SK-N-SH treated with all-trans-retinoic acid at 6 μM for 48 hours (cell line): ENCODE measurements around the gene TEX101.

Experiments used
- ATAC-seq: fragments of 200-7000 bp; cut with Tn5 transposase; 3 replicates; pipeline ENCODE4 v1.9.1; 2020; ENCODE audit warnings: mild to moderate bottlenecking, moderate library complexity
- ARNTL ChIP-seq: fragments of 450-650 bp; formaldehyde crosslinking; IDR thresholded peaks from 2 replicates; pipeline ENCODE4 v1.5.0; 2020; ENCODE audit warnings: low read depth, mild to moderate bottlenecking, moderate library complexity, borderline replicate concordance
- BACH2 ChIP-seq: fragments of 250-450 bp; sonication (Bioruptor Pico); IDR thresholded peaks from 2 replicates; pipeline ENCODE4 v1.9.0; 2021; ENCODE audit warnings: mild to moderate bottlenecking, borderline replicate concordance
- ESRRG ChIP-seq: fragments of 250-450 bp; sonication (Bioruptor Pico); IDR thresholded peaks from 2 replicates; pipeline ENCODE4 v1.6.1; 2021; ENCODE audit warnings: mild to moderate bottlenecking
- GLIS3 ChIP-seq: fragments of 250-450 bp; sonication (Bioruptor Pico); IDR thresholded peaks from 2 replicates; pipeline ENCODE4 v1.5.0; 2020; ENCODE audit warnings: mild to moderate bottlenecking, moderate library complexity
- ISL1 ChIP-seq: fragments of 250-450 bp; sonication (Bioruptor Pico); IDR thresholded peaks from 2 replicates; pipeline ENCODE4 v2.1.2; 2022; ENCODE audit warnings: mild to moderate bottlenecking, moderate library complexity
- OSR1 ChIP-seq: fragments of 250-450 bp; sonication (Bioruptor Pico); IDR thresholded peaks from 2 replicates; pipeline ENCODE4 v1.8.0; 2022; ENCODE audit warnings: moderate library complexity, mild to moderate bottlenecking, inconsistent platforms
- PPARA ChIP-seq: fragments of 250-450 bp; sonication (Bioruptor Pico); IDR thresholded peaks from 2 replicates; pipeline ENCODE4 v1.5.0; 2020; ENCODE audit warnings: mild to moderate bottlenecking, borderline replicate concordance
- RARB ChIP-seq: fragments of 250-450 bp; sonication (Bioruptor Pico); IDR thresholded peaks from 2 replicates; pipeline ENCODE4 v1.8.0; 2021; ENCODE audit warnings: mild to moderate bottlenecking, moderate library complexity
- SNAI2 ChIP-seq: fragments of 250-450 bp; sonication (Bioruptor Pico); IDR thresholded peaks from 2 replicates; pipeline ENCODE4 v1.5.0; 2020; ENCODE audit warnings: mild to moderate bottlenecking, moderate library complexity
- TCF4 ChIP-seq: fragments of 250-450 bp; sonication (Bioruptor Pico); IDR thresholded peaks from 2 replicates; pipeline ENCODE4 v1.8.0; 2021; ENCODE audit warnings: mild to moderate bottlenecking, moderate library complexity, borderline replicate concordance
- TOX ChIP-seq: fragments of 250-450 bp; sonication (Bioruptor Pico); IDR thresholded peaks from 2 replicates; pipeline ENCODE4 v1.8.0; 2021; ENCODE audit warnings: mild to moderate bottlenecking, moderate library complexity, borderline replicate concordance
- ZC3H10 ChIP-seq: fragments of 250-450 bp; sonication (Bioruptor Pico); IDR thresholded peaks from 2 replicates; pipeline ENCODE4 v1.5.1; 2021; ENCODE audit warnings: mild to moderate bottlenecking, moderate library complexity
- ZFP30 ChIP-seq: fragments of 450-650 bp; formaldehyde crosslinking; IDR thresholded peaks from 2 replicates; pipeline ENCODE4 v1.5.0; 2022; ENCODE audit warnings: mild to moderate bottlenecking, moderate library complexity
- ZNF565 ChIP-seq: fragments of 450-650 bp; formaldehyde crosslinking; conservative IDR thresholded peaks from 2 replicates; pipeline ENCODE4 v1.5.0; 2020; ENCODE audit warnings: low read depth, mild to moderate bottlenecking, moderate library complexity
- ZNF70 ChIP-seq: fragments of 450-650 bp; formaldehyde crosslinking; IDR thresholded peaks from 2 replicates; pipeline ENCODE4 v1.5.0; 2020; ENCODE audit warnings: mild to moderate bottlenecking, moderate library complexity
- ZNF8 ChIP-seq: fragments of 450-650 bp; formaldehyde crosslinking; IDR thresholded peaks from 2 replicates; pipeline ENCODE4 v1.5.0; 2020; ENCODE audit warnings: mild to moderate bottlenecking, moderate library complexity
- TF ChIP-seq, protein P1 (sequence below): fragments of 250-450 bp; sonication (Bioruptor Pico); IDR thresholded peaks from 2 replicates; pipeline ENCODE4 v1.5.1; 2020; ENCODE audit warnings: low read depth, mild to moderate bottlenecking, moderate library complexity
- TF ChIP-seq, protein P2 (sequence below): fragments of 250-450 bp; sonication (Bioruptor Pico); IDR thresholded peaks from 2 replicates; pipeline ENCODE4 v1.5.0; 2020; ENCODE audit warnings: mild to moderate bottlenecking, moderate library complexity
- TF ChIP-seq, protein P3 (sequence below): fragments of 250-450 bp; sonication (Bioruptor Pico); IDR thresholded peaks from 2 replicates; pipeline ENCODE4 v1.5.1; 2021; ENCODE audit warnings: mild to moderate bottlenecking, moderate library complexity
- TF ChIP-seq, protein P4 (sequence below): fragments of 250-450 bp; sonication (Bioruptor Pico); IDR thresholded peaks from 2 replicates; pipeline ENCODE4 v1.8.0; 2020; ENCODE audit warnings: mild to moderate bottlenecking, moderate library complexity, borderline replicate concordance
- TF ChIP-seq, protein P5 (sequence below): fragments of 250-450 bp; sonication (Bioruptor Pico); IDR thresholded peaks from 2 replicates; pipeline ENCODE4 v1.8.0; 2021; ENCODE audit warnings: low read depth, mild to moderate bottlenecking, moderate library complexity, borderline replicate concordance

Gene TEX101

DNA sequence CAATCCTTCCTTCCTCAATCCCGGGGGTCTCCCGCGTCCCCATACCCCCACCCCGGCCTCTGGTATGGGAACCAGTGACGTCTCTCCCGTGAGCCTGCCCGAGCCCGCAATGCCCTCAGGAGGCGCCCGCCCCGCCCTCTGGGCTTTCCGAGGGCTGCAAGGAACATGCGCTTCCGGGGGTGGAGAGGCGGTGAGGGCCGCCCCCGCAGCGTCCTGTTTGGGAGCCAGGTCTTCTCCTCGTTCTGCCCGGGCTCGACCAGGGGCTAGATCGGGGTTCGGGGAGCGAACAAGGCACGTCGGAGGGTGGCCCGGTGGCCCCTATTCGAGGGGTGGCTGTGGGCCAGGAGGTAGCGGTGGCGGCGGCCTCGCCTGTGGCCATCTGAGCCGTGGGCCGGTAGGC lies 6.6 kb upstream of the TEX101 start:
- TF ChIP-seq, protein P1, sequence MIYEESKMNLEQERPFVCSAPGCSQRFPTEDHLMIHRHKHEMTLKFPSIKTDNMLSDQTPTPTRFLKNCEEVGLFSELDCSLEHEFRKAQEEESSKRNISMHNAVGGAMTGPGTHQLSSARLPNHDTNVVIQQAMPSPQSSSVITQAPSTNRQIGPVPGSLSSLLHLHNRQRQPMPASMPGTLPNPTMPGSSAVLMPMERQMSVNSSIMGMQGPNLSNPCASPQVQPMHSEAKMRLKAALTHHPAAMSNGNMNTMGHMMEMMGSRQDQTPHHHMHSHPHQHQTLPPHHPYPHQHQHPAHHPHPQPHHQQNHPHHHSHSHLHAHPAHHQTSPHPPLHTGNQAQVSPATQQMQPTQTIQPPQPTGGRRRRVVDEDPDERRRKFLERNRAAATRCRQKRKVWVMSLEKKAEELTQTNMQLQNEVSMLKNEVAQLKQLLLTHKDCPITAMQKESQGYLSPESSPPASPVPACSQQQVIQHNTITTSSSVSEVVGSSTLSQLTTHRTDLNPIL (CRISPR knock-in tag): no peak
- TF ChIP-seq, protein P2, sequence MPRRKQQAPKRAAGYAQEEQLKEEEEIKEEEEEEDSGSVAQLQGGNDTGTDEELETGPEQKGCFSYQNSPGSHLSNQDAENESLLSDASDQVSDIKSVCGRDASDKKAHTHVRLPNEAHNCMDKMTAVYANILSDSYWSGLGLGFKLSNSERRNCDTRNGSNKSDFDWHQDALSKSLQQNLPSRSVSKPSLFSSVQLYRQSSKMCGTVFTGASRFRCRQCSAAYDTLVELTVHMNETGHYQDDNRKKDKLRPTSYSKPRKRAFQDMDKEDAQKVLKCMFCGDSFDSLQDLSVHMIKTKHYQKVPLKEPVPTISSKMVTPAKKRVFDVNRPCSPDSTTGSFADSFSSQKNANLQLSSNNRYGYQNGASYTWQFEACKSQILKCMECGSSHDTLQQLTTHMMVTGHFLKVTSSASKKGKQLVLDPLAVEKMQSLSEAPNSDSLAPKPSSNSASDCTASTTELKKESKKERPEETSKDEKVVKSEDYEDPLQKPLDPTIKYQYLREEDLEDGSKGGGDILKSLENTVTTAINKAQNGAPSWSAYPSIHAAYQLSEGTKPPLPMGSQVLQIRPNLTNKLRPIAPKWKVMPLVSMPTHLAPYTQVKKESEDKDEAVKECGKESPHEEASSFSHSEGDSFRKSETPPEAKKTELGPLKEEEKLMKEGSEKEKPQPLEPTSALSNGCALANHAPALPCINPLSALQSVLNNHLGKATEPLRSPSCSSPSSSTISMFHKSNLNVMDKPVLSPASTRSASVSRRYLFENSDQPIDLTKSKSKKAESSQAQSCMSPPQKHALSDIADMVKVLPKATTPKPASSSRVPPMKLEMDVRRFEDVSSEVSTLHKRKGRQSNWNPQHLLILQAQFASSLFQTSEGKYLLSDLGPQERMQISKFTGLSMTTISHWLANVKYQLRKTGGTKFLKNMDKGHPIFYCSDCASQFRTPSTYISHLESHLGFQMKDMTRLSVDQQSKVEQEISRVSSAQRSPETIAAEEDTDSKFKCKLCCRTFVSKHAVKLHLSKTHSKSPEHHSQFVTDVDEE (CRISPR knock-in tag): no peak
- TF ChIP-seq ISL1 (CRISPR knock-in tag) (no peak), ZFP30 (no peak), BACH2 (no peak), ZC3H10 (CRISPR knock-in tag) (no peak), PPARA (CRISPR knock-in tag) (no peak), ZNF70 (CRISPR knock-in tag) (no peak), RARB (CRISPR knock-in tag) (no peak), SNAI2 (CRISPR knock-in tag) (no peak), OSR1 (CRISPR knock-in tag) (no peak), ZNF565 (CRISPR knock-in tag) (no peak), GLIS3 (CRISPR knock-in tag) (no peak), ESRRG (CRISPR knock-in tag) (no peak), TCF4 (CRISPR knock-in tag) (no peak), ARNTL (no peak), TOX (no peak)
- TF ChIP-seq, protein P3, sequence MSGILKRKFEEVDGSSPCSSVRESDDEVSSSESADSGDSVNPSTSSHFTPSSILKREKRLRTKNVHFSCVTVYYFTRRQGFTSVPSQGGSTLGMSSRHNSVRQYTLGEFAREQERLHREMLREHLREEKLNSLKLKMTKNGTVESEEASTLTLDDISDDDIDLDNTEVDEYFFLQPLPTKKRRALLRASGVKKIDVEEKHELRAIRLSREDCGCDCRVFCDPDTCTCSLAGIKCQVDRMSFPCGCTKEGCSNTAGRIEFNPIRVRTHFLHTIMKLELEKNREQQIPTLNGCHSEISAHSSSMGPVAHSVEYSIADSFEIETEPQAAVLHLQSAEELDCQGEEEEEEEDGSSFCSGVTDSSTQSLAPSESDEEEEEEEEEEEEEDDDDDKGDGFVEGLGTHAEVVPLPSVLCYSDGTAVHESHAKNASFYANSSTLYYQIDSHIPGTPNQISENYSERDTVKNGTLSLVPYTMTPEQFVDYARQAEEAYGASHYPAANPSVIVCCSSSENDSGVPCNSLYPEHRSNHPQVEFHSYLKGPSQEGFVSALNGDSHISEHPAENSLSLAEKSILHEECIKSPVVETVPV: no peak
- TF ChIP-seq, protein P4, sequence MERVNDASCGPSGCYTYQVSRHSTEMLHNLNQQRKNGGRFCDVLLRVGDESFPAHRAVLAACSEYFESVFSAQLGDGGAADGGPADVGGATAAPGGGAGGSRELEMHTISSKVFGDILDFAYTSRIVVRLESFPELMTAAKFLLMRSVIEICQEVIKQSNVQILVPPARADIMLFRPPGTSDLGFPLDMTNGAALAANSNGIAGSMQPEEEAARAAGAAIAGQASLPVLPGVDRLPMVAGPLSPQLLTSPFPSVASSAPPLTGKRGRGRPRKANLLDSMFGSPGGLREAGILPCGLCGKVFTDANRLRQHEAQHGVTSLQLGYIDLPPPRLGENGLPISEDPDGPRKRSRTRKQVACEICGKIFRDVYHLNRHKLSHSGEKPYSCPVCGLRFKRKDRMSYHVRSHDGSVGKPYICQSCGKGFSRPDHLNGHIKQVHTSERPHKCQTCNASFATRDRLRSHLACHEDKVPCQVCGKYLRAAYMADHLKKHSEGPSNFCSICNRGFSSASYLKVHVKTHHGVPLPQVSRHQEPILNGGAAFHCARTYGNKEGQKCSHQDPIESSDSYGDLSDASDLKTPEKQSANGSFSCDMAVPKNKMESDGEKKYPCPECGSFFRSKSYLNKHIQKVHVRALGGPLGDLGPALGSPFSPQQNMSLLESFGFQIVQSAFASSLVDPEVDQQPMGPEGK (CRISPR knock-in tag): no peak
- no peak for ATAC-seq

DNA sequence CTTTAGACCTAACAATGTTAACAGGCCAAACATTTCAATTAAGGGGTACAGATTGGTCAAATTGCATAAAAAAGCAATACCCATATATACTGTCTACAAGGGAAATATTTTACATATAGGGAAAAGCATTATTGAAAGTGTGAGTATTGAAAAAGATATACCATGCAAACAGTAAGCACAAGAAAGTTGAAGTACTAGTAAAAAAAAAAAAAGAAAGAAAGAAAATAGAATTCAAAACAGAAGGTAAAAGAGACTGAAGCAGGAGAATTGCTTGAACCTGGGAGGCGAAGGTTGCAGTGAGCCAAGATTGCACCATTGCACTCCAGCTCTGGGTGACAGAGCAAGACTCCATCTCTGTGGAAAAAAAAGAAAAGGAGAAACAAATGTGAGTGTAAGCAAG lies 5.3 kb upstream of the TEX101 start:
- no peak for TF ChIP-seq GLIS3 (CRISPR knock-in tag)
- TF ChIP-seq, all 23 proteins: peak for 0
- ATAC-seq: no peak

DNA sequence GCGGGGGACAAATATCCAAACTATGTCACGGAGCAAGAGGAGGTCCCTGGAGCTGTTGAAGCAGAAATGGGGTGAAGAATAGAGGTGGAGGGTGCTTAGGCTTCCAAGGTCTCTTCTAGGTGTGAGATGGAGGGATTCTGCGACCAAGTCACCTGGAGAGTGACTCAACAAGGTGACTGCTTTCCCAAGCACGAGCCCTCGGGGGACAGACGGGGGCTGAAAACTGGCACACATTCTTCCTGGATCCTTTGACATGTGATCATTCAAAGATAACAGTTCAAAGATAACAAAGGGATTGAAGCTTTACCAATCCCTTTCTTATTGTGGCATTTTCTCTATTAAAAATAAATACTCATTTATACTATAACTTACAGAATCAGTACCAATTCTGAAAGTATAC lies 2.2 kb upstream of the TEX101 start:
- TF ChIP-seq OSR1 (CRISPR knock-in tag) (no peak), PPARA (CRISPR knock-in tag) (no peak), TCF4 (CRISPR knock-in tag) (no peak)
- TF ChIP-seq, all 23 proteins: peak for 0
- no peak for ATAC-seq

DNA sequence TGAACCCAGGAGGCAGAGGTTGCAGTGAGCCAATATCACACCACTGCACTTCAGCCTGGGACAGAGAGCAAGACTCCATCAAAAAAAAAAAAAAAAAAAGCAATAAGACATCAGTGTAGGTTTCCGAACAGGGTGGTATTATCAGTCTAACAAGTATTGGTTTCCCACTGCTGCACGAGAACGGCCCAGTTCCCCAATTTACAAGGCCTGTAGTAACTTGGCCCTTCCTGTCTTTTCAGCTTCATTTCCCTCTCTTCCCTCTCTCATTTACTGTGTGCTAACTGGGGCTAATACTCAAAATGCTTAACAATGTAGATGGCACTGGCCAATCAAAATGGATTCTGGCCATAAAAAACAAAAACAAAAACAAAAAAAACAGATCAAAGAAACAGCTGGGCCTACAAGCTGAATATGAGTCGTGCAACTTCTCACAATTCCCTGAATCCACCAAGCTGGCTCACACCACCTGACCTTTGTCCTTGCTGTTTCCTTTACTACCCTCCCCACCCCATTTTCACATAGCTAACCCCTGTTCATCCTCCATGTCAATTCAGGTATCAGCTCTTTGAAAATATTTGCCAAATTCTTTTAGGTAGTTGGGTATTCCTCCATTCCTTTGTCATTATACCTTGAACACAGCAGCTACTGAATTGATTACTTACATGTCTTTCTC lies 2.4 kb downstream of the TEX101 start:
- ATAC-seq: no peak
- no peak for TF ChIP-seq ARNTL
- TF ChIP-seq, protein P1 (CRISPR knock-in tag): no peak
- TF ChIP-seq, protein P4 (CRISPR knock-in tag): no peak
- no peak for TF ChIP-seq ISL1 (CRISPR knock-in tag)
- no peak for TF ChIP-seq ZNF8 (CRISPR knock-in tag)
- TF ChIP-seq, protein P5, sequence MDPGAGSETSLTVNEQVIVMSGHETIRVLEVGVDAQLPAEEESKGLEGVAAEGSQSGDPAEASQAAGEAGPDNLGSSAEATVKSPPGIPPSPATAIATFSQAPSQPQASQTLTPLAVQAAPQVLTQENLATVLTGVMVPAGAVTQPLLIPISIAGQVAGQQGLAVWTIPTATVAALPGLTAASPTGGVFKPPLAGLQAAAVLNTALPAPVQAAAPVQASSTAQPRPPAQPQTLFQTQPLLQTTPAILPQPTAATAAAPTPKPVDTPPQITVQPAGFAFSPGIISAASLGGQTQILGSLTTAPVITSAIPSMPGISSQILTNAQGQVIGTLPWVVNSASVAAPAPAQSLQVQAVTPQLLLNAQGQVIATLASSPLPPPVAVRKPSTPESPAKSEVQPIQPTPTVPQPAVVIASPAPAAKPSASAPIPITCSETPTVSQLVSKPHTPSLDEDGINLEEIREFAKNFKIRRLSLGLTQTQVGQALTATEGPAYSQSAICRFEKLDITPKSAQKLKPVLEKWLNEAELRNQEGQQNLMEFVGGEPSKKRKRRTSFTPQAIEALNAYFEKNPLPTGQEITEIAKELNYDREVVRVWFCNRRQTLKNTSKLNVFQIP (CRISPR knock-in tag): no peak
- no peak for TF ChIP-seq ZFP30
- no peak for TF ChIP-seq RARB (CRISPR knock-in tag)
- no peak for TF ChIP-seq SNAI2 (CRISPR knock-in tag)
